Activated T-helper 2 cell treated with anti-CD3 and anti-CD28 coated beads, Interferon-gamma antibody, Interleukin-2, Interleukin-4, amounts not matched to agents 10 μg/mL and 5 μg/mL and 100 μg/mL, durations not matched to agents 14 hours and 24 hours and 36 hours (primary cell): ENCODE measurements around the gene SRP68. TPM values are rescaled to one million over a fixed set of nuclear protein-coding genes. Genes with fewer than 3 reads are reported as not detected.

Experiments
- DNase-seq: peaks from one replicate; pipeline ENCODE4 v3.0.0; 2021; ENCODE audit warnings: low spot score
- H3K27ac Mint-ChIP-seq: one replicate; pipeline ENCODE4 v1.8.0; 2021; ENCODE audit warnings: mixed read lengths
- H3K27me3 Mint-ChIP-seq: one replicate; pipeline ENCODE4 v1.8.0; 2021; ENCODE audit warnings: low read depth, mixed read lengths
- H3K36me3 Mint-ChIP-seq: one replicate; pipeline ENCODE4 v1.8.0; 2021; ENCODE audit warnings: low read depth, mixed read lengths
- H3K4me1 Mint-ChIP-seq: one replicate; pipeline ENCODE4 v1.8.0; 2021; ENCODE audit warnings: low read depth, mixed read lengths
- H3K4me3 Mint-ChIP-seq: one replicate; pipeline ENCODE4 v1.8.0; 2021; ENCODE audit warnings: low read depth, mild to moderate bottlenecking, moderate library complexity, mixed read lengths
- H3K9me3 Mint-ChIP-seq: one replicate; pipeline ENCODE4 v1.8.0; 2021; ENCODE audit warnings: mixed read lengths
- intact Hi-C: fragments of 100-400 bp; cut with micrococcal nuclease; formaldehyde crosslinking; loops from one replicate; pipeline ENCODE4 v1.15.1; 2023
- total RNA-seq: library from RNA; stranded (reverse); gene quantifications from 2 replicates; pipeline ENCODE4 v1.2.3, GENCODE V29; 2022

Gene SRP68
- total RNA-seq, 1 donor from 2014 or later, result 188 TPM

DNA sequence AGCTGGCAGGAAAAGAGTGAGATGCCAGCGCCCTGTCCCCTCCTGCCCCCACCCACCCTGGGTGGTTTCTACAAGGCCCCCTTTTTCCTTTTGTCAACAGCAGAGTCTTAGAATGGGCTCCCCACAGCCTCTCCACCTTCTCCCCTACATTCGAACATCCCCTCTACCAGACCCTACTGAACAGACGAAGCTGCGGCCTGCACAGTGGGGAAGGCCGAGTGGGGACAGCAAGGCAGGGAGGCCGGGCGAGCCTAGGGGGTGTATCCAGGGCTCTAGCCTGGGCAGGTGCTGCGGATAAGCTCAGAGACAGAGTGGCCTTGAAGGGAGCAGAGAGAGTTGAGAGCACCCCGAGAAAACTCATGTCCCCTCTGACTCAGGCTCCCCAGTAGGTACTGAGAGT is 14.1 kb upstream of the SRP68 start:
- H3K36me3 Mint-ChIP-seq, result peaks cover 56% of the 10 kb centered on the region
- no peak overlapping the region for H3K27ac Mint-ChIP-seq
- H3K9me3 Mint-ChIP-seq, result no peaks in the 10 kb centered on the region
- intact Hi-C loops, result no loop called here
- no peak for DNase-seq
- no peaks in the 10 kb centered on the region for H3K4me1 Mint-ChIP-seq
- no peak overlapping the region for H3K4me3 Mint-ChIP-seq
- no peaks in the 10 kb centered on the region for H3K27me3 Mint-ChIP-seq

- no peaks in the 10 kb centered on the region for H3K27me3 Mint-ChIP-seq
- H3K4me3 Mint-ChIP-seq, result no peak overlapping the region
- H3K27ac Mint-ChIP-seq, result no peak overlapping the region
- H3K36me3 Mint-ChIP-seq, result peaks cover 51% of the 10 kb centered on the region
- intact Hi-C loops, result no loop called here
- no peak for DNase-seq
- no peaks in the 10 kb centered on the region for H3K9me3 Mint-ChIP-seq
- H3K4me1 Mint-ChIP-seq, result no peaks in the 10 kb centered on the region
Observed at GRCh38 chr17:76085731-76086366, 13.5 kb upstream of the SRP68 start.

- no peaks in the 10 kb centered on the region for H3K27me3 Mint-ChIP-seq
- no peaks in the 10 kb centered on the region for H3K9me3 Mint-ChIP-seq
- no peaks in the 10 kb centered on the region for H3K4me1 Mint-ChIP-seq
- DNase-seq, result no peak
- intact Hi-C loops, result no loop called here
- peaks cover 51% of the 10 kb centered on the region for H3K36me3 Mint-ChIP-seq
- no peak overlapping the region for H3K4me3 Mint-ChIP-seq
- no peak overlapping the region for H3K27ac Mint-ChIP-seq
Observed at GRCh38 chr17:76085066-76085730, 12.9 kb upstream of the SRP68 start.

DNA sequence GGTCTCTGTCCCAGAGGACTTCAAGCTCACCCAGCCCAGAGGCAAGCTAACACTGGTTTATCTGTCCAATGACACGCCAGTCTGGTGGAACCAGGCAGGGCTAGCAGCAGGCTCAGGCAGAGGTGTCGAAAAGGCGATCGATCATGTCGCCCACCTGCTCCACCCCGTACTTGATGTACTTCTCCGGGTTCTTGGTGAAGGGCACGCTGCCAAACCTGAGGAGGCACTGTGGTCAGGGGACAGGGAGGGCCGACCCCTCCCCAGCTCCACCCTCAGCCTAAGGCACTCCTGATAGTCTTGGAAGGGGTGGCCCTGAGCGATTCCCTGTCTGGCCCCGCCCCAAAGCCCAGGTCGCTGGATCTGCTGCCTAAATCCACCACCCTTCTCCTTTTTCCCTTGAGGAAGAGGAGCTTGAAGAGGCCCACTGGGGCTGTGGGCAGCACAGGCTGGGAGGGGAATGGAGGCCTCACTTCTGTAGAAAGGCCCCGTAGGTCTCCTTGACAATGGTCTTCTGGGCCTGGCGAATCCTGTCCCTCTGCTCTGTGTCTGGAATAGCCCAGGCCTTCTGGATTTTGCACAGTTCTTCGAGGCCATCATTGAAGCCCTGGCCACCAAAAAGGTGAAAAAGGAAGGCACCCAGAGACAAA is 11.3 kb upstream of the SRP68 start:
- Mint-ChIP-seq H3K27ac (no peak overlapping the region), H3K9me3 (no peaks in the 10 kb centered on the region), H3K4me3 (no peak overlapping the region), H3K4me1 (no peaks in the 10 kb centered on the region), H3K27me3 (peaks cover 7% of the 10 kb centered on the region), H3K36me3 (peaks cover 37% of the 10 kb centered on the region)
- no peak for DNase-seq
- intact Hi-C loops, result no loop called here

DNA sequence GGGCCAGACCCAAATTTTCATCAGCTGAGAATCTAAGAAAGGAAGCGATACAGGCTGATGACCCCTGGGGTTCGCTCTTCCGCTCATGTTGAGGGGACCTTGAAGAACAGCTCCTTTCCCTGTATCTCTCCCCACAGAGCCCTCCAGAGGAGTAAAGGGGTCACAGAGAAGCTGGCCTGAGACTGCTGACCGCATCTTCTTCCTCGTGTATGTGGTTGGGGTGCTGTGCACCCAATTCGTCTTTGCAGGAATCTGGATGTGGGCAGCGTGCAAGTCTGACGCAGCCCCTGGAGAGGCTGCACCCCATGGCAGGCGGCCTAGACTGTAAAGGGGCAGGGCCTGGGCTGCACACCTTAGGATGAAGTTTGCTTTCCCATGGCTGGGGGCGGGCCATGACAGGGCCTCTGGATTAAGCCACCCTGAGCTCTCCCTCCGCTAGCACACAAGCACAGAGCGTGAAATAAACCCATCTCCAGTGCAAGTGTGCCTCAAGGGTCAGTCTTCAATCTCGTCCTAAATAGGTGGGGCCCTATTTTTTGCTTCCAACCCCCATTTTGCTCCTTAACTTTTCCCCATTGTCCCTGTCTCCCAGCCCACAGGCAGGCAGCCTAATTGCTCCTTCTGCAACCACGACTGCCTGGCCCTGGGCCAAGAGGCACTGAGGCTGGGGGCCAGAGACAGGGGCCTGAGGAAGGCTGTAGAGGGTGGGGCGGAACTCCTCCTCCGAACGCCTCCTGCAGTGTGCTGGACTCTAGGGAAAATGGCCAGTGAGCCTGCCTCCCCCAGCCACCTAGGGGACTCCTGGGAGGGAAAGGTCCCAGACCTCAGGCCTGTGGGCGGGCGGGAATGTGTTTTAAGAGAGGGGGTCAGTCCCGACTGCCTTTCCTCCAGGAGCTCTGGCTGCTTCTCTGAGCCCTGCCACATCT is 10.3 kb upstream of the SRP68 start:
- no peak for DNase-seq
- Mint-ChIP-seq H3K4me3 (no peak overlapping the region), H3K4me1 (no peaks in the 10 kb centered on the region), H3K27ac (no peak overlapping the region), H3K36me3 (peaks cover 28% of the 10 kb centered on the region), H3K9me3 (no peaks in the 10 kb centered on the region), H3K27me3 (peaks cover 14% of the 10 kb centered on the region)
- intact Hi-C loops, result no loop called here

DNA sequence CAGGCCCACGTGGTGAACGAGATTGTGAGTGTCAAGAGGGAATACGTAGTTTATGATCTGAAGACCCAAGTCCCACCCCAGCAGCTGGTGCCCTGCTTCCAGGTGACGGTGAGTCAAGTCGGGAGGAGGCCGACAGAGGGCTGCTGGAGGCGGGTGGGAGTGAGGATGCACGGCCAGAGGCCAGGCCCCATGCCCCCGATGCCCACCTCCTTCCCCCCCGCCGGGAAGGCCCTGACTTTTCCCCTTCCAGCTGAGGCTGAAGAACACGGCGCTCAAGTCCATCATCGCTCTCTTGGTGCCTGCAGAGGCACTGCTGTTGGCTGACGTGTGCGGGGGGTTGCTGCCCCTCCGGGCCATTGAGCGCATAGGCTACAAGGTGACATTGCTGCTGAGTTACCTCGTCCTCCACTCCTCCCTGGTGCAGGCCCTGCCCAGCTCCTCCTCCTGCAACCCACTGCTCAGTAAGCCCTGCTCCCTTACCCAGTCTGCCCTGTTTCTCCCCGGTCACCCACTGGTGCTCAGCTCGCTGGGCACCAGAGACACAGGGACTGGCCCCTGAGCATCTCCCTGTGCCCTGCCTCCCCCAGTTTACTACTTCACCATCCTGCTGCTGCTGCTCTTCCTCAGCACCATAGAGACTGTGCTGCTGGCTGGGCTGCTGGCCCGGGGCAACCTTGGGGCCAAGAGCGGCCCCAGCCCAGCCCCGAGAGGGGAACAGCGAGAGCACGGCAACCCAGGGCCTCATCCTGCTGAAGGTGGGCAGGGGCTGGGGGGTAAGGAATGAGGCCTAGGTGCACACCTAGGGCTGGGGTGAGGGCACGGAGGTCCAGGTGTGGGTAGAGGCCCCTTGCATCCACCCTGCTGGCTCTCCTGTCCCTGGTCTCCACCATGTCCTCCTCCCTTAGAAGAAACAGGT is 9.2 kb upstream of the SRP68 start:
- no peaks in the 10 kb centered on the region for H3K9me3 Mint-ChIP-seq
- H3K27ac Mint-ChIP-seq, result no peak overlapping the region
- H3K36me3 Mint-ChIP-seq, result peaks cover 29% of the 10 kb centered on the region
- no peak overlapping the region for H3K4me3 Mint-ChIP-seq
- H3K4me1 Mint-ChIP-seq, result peaks cover 3% of the 10 kb centered on the region
- DNase-seq, result no peak
- peaks cover 24% of the 10 kb centered on the region for H3K27me3 Mint-ChIP-seq
- intact Hi-C loops, result no loop called here

- intact Hi-C loops, result no loop called here
Observed at GRCh38 chr17:76080768-76081287, 8.5 kb upstream of the SRP68 start.

DNA sequence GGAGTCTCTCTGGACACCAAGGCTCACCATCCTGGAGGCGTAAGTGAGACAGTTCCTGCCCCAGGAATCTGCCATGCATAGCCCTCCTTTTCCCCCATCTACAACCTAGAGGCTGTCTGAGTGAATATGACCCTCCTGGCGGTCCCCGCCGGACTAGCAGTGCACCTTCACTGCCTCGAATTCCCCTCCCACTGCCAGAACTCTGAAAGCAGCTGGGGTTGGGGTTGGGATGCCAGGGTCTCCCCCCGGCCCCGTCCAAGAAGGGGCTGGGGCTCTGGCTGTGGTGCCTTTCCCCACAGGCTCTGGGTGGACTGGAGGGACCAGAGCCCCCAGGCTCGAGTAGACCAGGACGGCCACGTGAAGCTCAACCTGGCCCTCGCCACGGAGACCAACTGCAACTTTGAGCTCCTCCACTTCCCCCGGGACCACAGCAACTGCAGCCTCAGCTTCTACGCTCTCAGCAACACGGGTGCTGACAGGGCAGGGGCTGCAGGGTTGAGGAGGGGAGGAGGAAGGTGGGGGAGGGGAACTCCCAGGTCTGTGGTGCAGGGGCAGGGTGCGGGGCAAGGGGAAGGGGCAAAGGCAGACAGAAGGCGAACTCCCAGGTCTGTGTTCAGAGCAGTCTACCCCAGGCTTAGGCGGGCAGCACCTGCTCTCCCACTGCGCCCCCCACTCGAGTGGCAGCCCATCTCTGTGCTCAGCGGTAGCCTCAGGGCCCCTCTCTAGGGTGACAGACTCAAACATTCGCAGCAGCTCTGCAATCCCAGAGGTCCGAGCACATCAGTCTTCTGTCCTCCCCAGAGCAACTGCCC is 7.8 kb upstream of the SRP68 start:
- Mint-ChIP-seq H3K4me1 (peaks cover 8% of the 10 kb centered on the region), H3K27ac (no peak overlapping the region), H3K27me3 (peaks cover 38% of the 10 kb centered on the region), H3K4me3 (no peak overlapping the region), H3K36me3 (peaks cover 22% of the 10 kb centered on the region), H3K9me3 (no peaks in the 10 kb centered on the region)
- intact Hi-C loops, result loop anchor here (10.0 kb wide), 1 partner anchor 295 kb away; the partner anchor contains the start of gene UNK
- no peak for DNase-seq

More at GRCh38 chr17:76080768-76081287, 8.5 kb upstream of the SRP68 start:
- H3K9me3 Mint-ChIP-seq, result no peaks in the 10 kb centered on the region
- H3K4me3 Mint-ChIP-seq, result no peak overlapping the region
- H3K27ac Mint-ChIP-seq, result no peak overlapping the region
- peaks cover 6% of the 10 kb centered on the region for H3K4me1 Mint-ChIP-seq
- DNase-seq, result no peak
- peaks cover 31% of the 10 kb centered on the region for H3K27me3 Mint-ChIP-seq
- peaks cover 27% of the 10 kb centered on the region for H3K36me3 Mint-ChIP-seq

- Mint-ChIP-seq H3K27ac (no peak overlapping the region), H3K4me3 (no peak overlapping the region), H3K4me1 (peaks cover 12% of the 10 kb centered on the region), H3K27me3 (peaks cover 43% of the 10 kb centered on the region), H3K9me3 (no peaks in the 10 kb centered on the region), H3K36me3 (peaks cover 20% of the 10 kb centered on the region)
- intact Hi-C loops, result loop anchor here (10.0 kb wide), 1 partner anchor 295 kb away; the partner anchor contains the start of gene UNK
- DNase-seq, result no peak
Observed at GRCh38 chr17:76079535-76079955, 7.2 kb upstream of the SRP68 start.

GRCh38 chr17:76078860-76079534 is 6.7 kb upstream of the SRP68 start, which contains the start of gene ZACN:
ZACN (plus strand) TSS chr17:76079182; CDS start chr17:76079265, 83 bp downstream.
- H3K36me3 Mint-ChIP-seq, result peaks cover 15% of the 10 kb centered on the region
- DNase-seq, result no peak
- H3K27ac Mint-ChIP-seq, result peak within 1 kb of the TSS; percentile 8
- H3K9me3 Mint-ChIP-seq, result no peaks in the 10 kb centered on the region
- H3K4me3 Mint-ChIP-seq, result no peak within 1 kb of the TSS
- peaks cover 12% of the 10 kb centered on the region for H3K4me1 Mint-ChIP-seq
- intact Hi-C loops, result loop anchor here (10.0 kb wide), 1 partner anchor 294 kb away; the partner anchor contains the start of gene UNK
- peaks cover 44% of the 10 kb centered on the region for H3K27me3 Mint-ChIP-seq
